ENCODE data around the gene PARD6A. TPM values are rescaled to one million over a fixed set of nuclear protein-coding genes. Genes with fewer than 3 reads are reported as not detected.

PARD6A gene
- total and polyA plus RNA-seq, 2 of the 13 experiments (the other 11 are each of a cell fraction or from before 2014, with no cell fraction given): 3.5 to 4.3 TPM

- TF ChIP-seq ZNF275 (CRISPR knock-in tag; IDR thresholded peaks at IDR 0.05; ENCODE audit: borderline replicate concordance): no peak
- TF ChIP-seq E2F5 (CRISPR knock-in tag; conservative IDR thresholded peaks at IDR 0.05): no peak
Measured at GRCh38 chr16:67651039-67651438, 9.7 kb upstream of the PARD6A start (continued).

- H3K36me3 ChIP-seq (replicated peaks in 1 of 2; ENCODE audit: control insufficient read depth in 1 of 2, insufficient read depth in 2 of 2, low read length in 2 of 2): peaks cover 0 to under 1% of the 10 kb centered on the region in 2 experiments; a peak in 1 of 5 replicates
- no peaks in the 10 kb centered on the region for H3K79me2 ChIP-seq (ENCODE audit: insufficient read depth, low read length)
- no peak overlapping the region for H3K4me2 ChIP-seq (ENCODE audit: low read depth, low read length)
- no peaks in the 10 kb centered on the region for H3K9me3 ChIP-seq (ENCODE audit: low read length)
- no peak for DNase-seq (ENCODE audit: low spot score)
- peaks cover 9 to 69% of the 10 kb centered on the region in 2 experiments for H3K27me3 ChIP-seq (ENCODE audit: control insufficient read depth in 1 of 2, insufficient read depth in 2 of 2, low read length in 2 of 2)
- ChIA-PET CTCF (ENCODE audit: low intra/inter-chr PET ratio, low total read pairs) (no interaction called here), POLR2A (interaction anchor here (1.1 to 1.9 kb wide), 2 partner anchors 8 to 14 kb away, joined by 4 to 6 read pairs; partner anchors contain the start of genes ACD, C16orf86 and ENKD1)
- in situ Hi-C loops (cut with HindIII; ENCODE audit: extremely low pct_ligation_motif_present, low pct_unique_long_range_greater_than_20kb) (no loop called here), intact Hi-C loops (cut with micrococcal nuclease; ENCODE audit: unreplicated experiment) (no loop called here)
- no peak for FAIRE-seq
- 25% methylated on average over 2 of the region's 4 CpGs for WGBS (ENCODE audit: low lambda C conversion rate)
- peaks cover 11% of the 10 kb centered on the region for H4K20me1 ChIP-seq (ENCODE audit: insufficient read depth, low read length)
- no peak overlapping the region for H2AFZ ChIP-seq (ENCODE audit: low read length)
- H3K27ac ChIP-seq (ENCODE audit: extremely low read length, insufficient read depth, low read length): no peak overlapping the region
- no peak overlapping the region for H3K9ac ChIP-seq (ENCODE audit: insufficient read depth, low read depth, low read length)
- BruUV-seq (replicated peaks): no TSS peak
- no peak for ATAC-seq
- peaks cover 25% of the 10 kb centered on the region; the same call in 1 of the 2 replicates for H3K4me1 ChIP-seq (ENCODE audit: insufficient read depth, low read length)
- no peak overlapping the region for H3K4me3 ChIP-seq (replicated peaks in 1 of 3; ENCODE audit: insufficient read depth in 1 of 3, low read depth in 2 of 3, low read length in 3 of 3)
- TF ChIP-seq ZNF33B (CRISPR knock-in tag; IDR thresholded peaks at IDR 0.05) (no peak), ATF3 (CRISPR knock-in tag; IDR thresholded peaks at IDR 0.05) (no peak), ZNF343 (CRISPR knock-in tag; IDR thresholded peaks at IDR 0.05) (0 out of 2 replicates have a peak, but pooled peaks have one; percentile 43), AGO2 (optimal IDR thresholded peaks at IDR 0.05; ENCODE audit: low read depth, low read length) (no peak), SRY (CRISPR knock-in tag; IDR thresholded peaks at IDR 0.05) (no peak), ZNF784 (CRISPR knock-in tag; IDR thresholded peaks at IDR 0.05; ENCODE audit: borderline replicate concordance) (no peak), RAD51 (IDR thresholded peaks at IDR 0.05; ENCODE audit: borderline replicate concordance) (no peak), ZNF580 (CRISPR knock-in tag; IDR thresholded peaks at IDR 0.05; ENCODE audit: borderline replicate concordance, low read depth) (no peak)
Measured at GRCh38 chr16:67651847-67652246, 8.9 kb upstream of the PARD6A start.

All from HepG2 (cell line).